HepG2 (cell line): ENCODE results near the gene NLRC3. TPM values are rescaled to one million over a fixed set of nuclear protein-coding genes. Genes with fewer than 3 reads are reported as not detected.

Experiments
- ATAC-seq: fragments of 200-7000 bp; cut with Tn5 transposase; 3 replicates; pipeline ENCODE4 v1.9.1; 2020; ENCODE audit warnings: mild to moderate bottlenecking, moderate library complexity
- BruUV-seq: library from RNA; stranded (reverse); fragments of 400-500 nt; replicated peaks from 2 replicates; lab custom pipeline; 2021; lab: Mats Ljungman, UMichigan
- CTCF ChIA-PET: fragments of 300-600 bp; formaldehyde crosslinking; extraction: SDS; loops from one replicate; lab custom pipeline; 2021; ENCODE audit warnings: low total read pairs, inconsistent platforms, low intra/inter-chr PET ratio; lab: Yijun Ruan, JAX
- POLR2A ChIA-PET: fragments of 350-600 bp; sonication (Branson Sonifier 250); formaldehyde crosslinking; loops from one replicate; lab custom pipeline; 2020; ENCODE audit warnings: antibody characterized with exemption, inconsistent platforms; lab: Yijun Ruan, JAX
- DNase-seq: peaks from one replicate; pipeline ENCODE4 v3.0.0-alpha.2; 2015; ENCODE audit warnings: low spot score
- FAIRE-seq: peaks from 3 replicates; lab custom pipeline; 2011; peaks lifted over from hg19 to GRCh38; lab: Jason Lieb, UNC
- H2AFZ ChIP-seq: one replicate; pipeline ENCODE4 v1.6.1; 2011; ENCODE audit warnings: low read length, inconsistent platforms
- H3K27ac ChIP-seq: fragments of 300-600 bp; 3 replicates; pipeline ENCODE4 v1.8.0; 2011; ENCODE audit warnings: mixed run types, mild to moderate bottlenecking, mixed read lengths, low read length, inconsistent platforms; ENCODE audit not compliant: insufficient read depth; ENCODE audit errors: extremely low read length
- H3K27me3 ChIP-seq, 2 experiments: fragments of 200-600 bp in 1 of 2; 2 replicates in 1 of 2; 3 replicates in 1 of 2; pipeline versions ENCODE4 v1.6.0 to v1.8.0; 2011; ENCODE audit warnings: low read length in 2 of 2, mild to moderate bottlenecking in 2 of 2, moderate library complexity in 2 of 2, inconsistent platforms in 1 of 2; ENCODE audit not compliant: insufficient read depth in 2 of 2, control insufficient read depth in 1 of 2
- H3K36me3 ChIP-seq, 2 experiments: fragments of 200-600 bp in 1 of 2; replicated peaks in 1 of 2; 2 replicates in 1 of 2; 3 replicates in 1 of 2; pipeline versions ENCODE4 v1.5.1 to v1.8.0; 2011; ENCODE audit warnings: low read length in 2 of 2, inconsistent platforms in 1 of 2; ENCODE audit not compliant: insufficient read depth in 2 of 2, control insufficient read depth in 1 of 2
- H3K4me1 ChIP-seq: 2 replicates; pipeline ENCODE4 v1.5.1; 2012; ENCODE audit warnings: low read length, inconsistent platforms; ENCODE audit not compliant: insufficient read depth
- H3K4me2 ChIP-seq: 2 replicates; pipeline ENCODE4 v1.6.0; 2011; ENCODE audit warnings: low read depth, low read length, inconsistent platforms
- H3K4me3 ChIP-seq, 3 experiments: fragments of 200-600 bp in 1 of 3; sonication (generic), shearing (Covaris generic) in 1 of 3; replicated peaks in 1 of 3; 2 replicates each; pipeline ENCODE4 v1.5.1; 2011 to 2016; ENCODE audit warnings: low read length in 3 of 3, inconsistent platforms in 2 of 3, low read depth in 2 of 3, mild to moderate bottlenecking in 2 of 3, control low read depth in 1 of 3, mixed read lengths in 1 of 3; ENCODE audit not compliant: insufficient read depth in 1 of 3
- H3K79me2 ChIP-seq: one replicate; pipeline ENCODE4 v1.6.1; 2011; ENCODE audit warnings: low read length, inconsistent platforms; ENCODE audit not compliant: insufficient read depth
- H3K9ac ChIP-seq: 2 replicates; pipeline ENCODE4 v1.6.0; 2011; ENCODE audit warnings: mild to moderate bottlenecking, low read depth, low read length, inconsistent platforms; ENCODE audit not compliant: insufficient read depth
- H3K9me3 ChIP-seq: 2 replicates; pipeline ENCODE4 v1.5.1; 2012; ENCODE audit warnings: mild to moderate bottlenecking, low read length
- H4K20me1 ChIP-seq: 2 replicates; pipeline ENCODE4 v1.6.0; 2011; ENCODE audit warnings: inconsistent platforms, mild to moderate bottlenecking, low read length, moderate library complexity; ENCODE audit not compliant: insufficient read depth
- HNRNPK ChIP-seq: fragments of 200-400 bp; formaldehyde crosslinking; IDR thresholded peaks from 2 replicates; pipeline ENCODE4 v1.6.1; 2018; ENCODE audit warnings: low read length, low read depth, moderate library complexity, mild to moderate bottlenecking; ENCODE audit not compliant: poor library complexity, severe bottlenecking
- TAF15 ChIP-seq: fragments of 200-400 bp; formaldehyde crosslinking; IDR thresholded peaks from one replicate; pipeline ENCODE4 v1.6.1; 2018; ENCODE audit warnings: mild to moderate bottlenecking, low read depth, low read length; ENCODE audit not compliant: poor library complexity, severe bottlenecking
- ZBTB3 ChIP-seq: sonication (generic); formaldehyde crosslinking; IDR thresholded peaks from 2 replicates; pipeline ENCODE4 v1.4.0; 2020; ENCODE audit warnings: low read depth, mild to moderate bottlenecking, moderate library complexity, missing genetic modification reagents, borderline replicate concordance
- ZC3H13 ChIP-seq: sonication (generic); formaldehyde crosslinking; IDR thresholded peaks from 2 replicates; pipeline ENCODE4 v1.8.1; 2023; ENCODE audit warnings: mild to moderate bottlenecking, missing genetic modification reagents, moderate library complexity
- ZNF251 ChIP-seq: sonication (generic); formaldehyde crosslinking; IDR thresholded peaks from 2 replicates; pipeline ENCODE4 v1.9.0; 2021; ENCODE audit warnings: mild to moderate bottlenecking, missing genetic modification reagents
- ZNF557 ChIP-seq: sonication (generic); formaldehyde crosslinking; IDR thresholded peaks from 2 replicates; pipeline ENCODE4 v1.4.0; 2020; ENCODE audit warnings: missing genetic modification reagents
- ZNF724P ChIP-seq: sonication (generic); formaldehyde crosslinking; IDR thresholded peaks from 2 replicates; pipeline ENCODE4 v1.8.0; 2022; ENCODE audit warnings: missing genetic modification reagents, borderline replicate concordance
- ZNF737 ChIP-seq: sonication (generic); formaldehyde crosslinking; IDR thresholded peaks from 2 replicates; pipeline ENCODE4 v1.5.0; 2020; ENCODE audit warnings: missing genetic modification reagents, mild to moderate bottlenecking, borderline replicate concordance
- WGBS: methylation state at CpG from one replicate; pipeline ENCODE4 v1.1.6; 2017; ENCODE audit warnings: low lambda C conversion rate; 5-methylcytosine and 5-hydroxymethylcytosine counted together
- in situ Hi-C: cut with HindIII; loops from 2 replicates; pipeline ENCODE4 v1.10.0; 2017; ENCODE audit warnings: low pct_unique_long_range_greater_than_20kb; ENCODE audit not compliant: extremely low pct_ligation_motif_present
- intact Hi-C: fragments of 100-400 bp; cut with micrococcal nuclease; formaldehyde crosslinking; loops from one replicate; pipeline ENCODE4 v1.10.0; 2022; ENCODE audit not compliant: unreplicated experiment
- polyA plus RNA-seq, 8 experiments: library from polyadenylated mRNA; depleted of rRNA in 3 of 8; stranded (reverse) in 7 of 8; unstranded in 1 of 8; fragments of >200 nt; fragmentation: Illumina TruSeq in 4 of 8; extraction: Trizol in 4 of 8; gene quantifications; 2 replicates each; pipeline versions ENCODE4 v1.2.1 to v1.2.3, GENCODE V29; 2011 to 2016; ENCODE audit warnings: low read depth in 4 of 8, missing spikeins in 1 of 8, mixed read lengths in 1 of 8; ENCODE audit not compliant: insufficient read depth in 1 of 8
- total RNA-seq, 5 experiments: library from RNA; depleted of rRNA; stranded (reverse); fragments of >200 nt; fragmentation: Illumina TruSeq; extraction: Trizol; gene quantifications; 2 replicates each; pipeline ENCODE4 v1.2.3, GENCODE V29; 2016; ENCODE audit warnings: low read depth in 1 of 5
- TF ChIP-seq, protein P1 (sequence below): IDR thresholded peaks from 2 replicates; pipeline ENCODE4 v1.6.1; 2016; ENCODE audit warnings: missing compliant biosample characterization, missing genetic modification reagents, borderline replicate concordance
- TF ChIP-seq, protein P2 (sequence below): sonication (generic); formaldehyde crosslinking; IDR thresholded peaks from 2 replicates; pipeline ENCODE4 v1.4.0; 2020; ENCODE audit warnings: mild to moderate bottlenecking, missing genetic modification reagents
- TF ChIP-seq, protein P3 (sequence below): sonication (generic); formaldehyde crosslinking; IDR thresholded peaks from 2 replicates; pipeline ENCODE4 v1.5.0; 2020; ENCODE audit warnings: mild to moderate bottlenecking, low read depth, missing genetic modification reagents, borderline replicate concordance
- TF ChIP-seq, protein P4 (sequence below): sonication (generic); formaldehyde crosslinking; IDR thresholded peaks from 2 replicates; pipeline ENCODE4 v1.5.0; 2020; ENCODE audit warnings: missing genetic modification reagents

The NLRC3 gene
- total and polyA plus RNA-seq, 2 of the 13 experiments (the other 11 are each of a cell fraction or from before 2014, with no cell fraction given), result not detected

DNA sequence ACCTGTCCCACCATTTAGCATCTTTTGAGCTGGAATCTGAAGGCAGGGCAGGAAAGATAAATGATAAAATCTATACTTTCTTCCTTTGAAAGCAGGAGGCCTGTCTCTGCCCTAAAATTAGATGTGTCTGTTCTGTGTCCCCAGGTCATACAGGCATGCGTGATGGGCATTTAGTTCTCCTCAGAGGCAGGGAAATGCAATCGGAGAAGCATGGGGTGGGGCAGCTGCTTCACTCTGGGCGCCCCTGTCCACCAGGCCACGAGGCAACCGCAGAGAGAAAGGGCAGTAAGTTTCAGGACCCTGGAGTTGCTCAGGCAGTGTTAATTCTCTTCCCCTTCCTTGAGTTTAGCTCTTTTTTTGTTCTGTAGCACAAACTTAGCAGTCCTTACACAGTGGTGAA lies 51.3 kb downstream of the NLRC3 start:
- Histone ChIP-seq H2AFZ (no peak overlapping the region), H3K27me3 (no peaks in the 10 kb centered on the region), H3K4me3 (no peak overlapping the region), H3K27ac (no peak overlapping the region), H3K9me3 (no peaks in the 10 kb centered on the region), H3K36me3 (peaks cover 13 to 31% of the 10 kb centered on the region in 2 experiments), H3K79me2 (no peaks in the 10 kb centered on the region), H3K4me2 (no peak overlapping the region), H3K4me1 (peaks cover 10% of the 10 kb centered on the region), H4K20me1 (no peaks in the 10 kb centered on the region), H3K9ac (no peak overlapping the region)
- in situ Hi-C loops, result no loop called here
- FAIRE-seq (no peak), ATAC-seq (no peak), DNase-seq (no peak)
- 98% methylated on average over 5 of the region's 5 CpGs for WGBS
- BruUV-seq, result no TSS peak
- POLR2A ChIA-PET, result no interaction called here
- TF ChIP-seq HNRNPK (no peak), ZC3H13 (no peak), ZBTB3 (CRISPR knock-in tag) (no peak), TAF15 (no peak), ZNF737 (CRISPR knock-in tag) (no peak), ZNF251 (CRISPR knock-in tag) (no peak), ZNF557 (no peak), ZNF724P (CRISPR knock-in tag) (no peak)
- TF ChIP-seq, protein P1, sequence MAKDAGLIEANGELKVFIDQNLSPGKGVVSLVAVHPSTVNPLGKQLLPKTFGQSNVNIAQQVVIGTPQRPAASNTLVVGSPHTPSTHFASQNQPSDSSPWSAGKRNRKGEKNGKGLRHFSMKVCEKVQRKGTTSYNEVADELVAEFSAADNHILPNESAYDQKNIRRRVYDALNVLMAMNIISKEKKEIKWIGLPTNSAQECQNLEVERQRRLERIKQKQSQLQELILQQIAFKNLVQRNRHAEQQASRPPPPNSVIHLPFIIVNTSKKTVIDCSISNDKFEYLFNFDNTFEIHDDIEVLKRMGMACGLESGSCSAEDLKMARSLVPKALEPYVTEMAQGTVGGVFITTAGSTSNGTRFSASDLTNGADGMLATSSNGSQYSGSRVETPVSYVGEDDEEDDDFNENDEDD, result no peak
- TF ChIP-seq, protein P2, sequence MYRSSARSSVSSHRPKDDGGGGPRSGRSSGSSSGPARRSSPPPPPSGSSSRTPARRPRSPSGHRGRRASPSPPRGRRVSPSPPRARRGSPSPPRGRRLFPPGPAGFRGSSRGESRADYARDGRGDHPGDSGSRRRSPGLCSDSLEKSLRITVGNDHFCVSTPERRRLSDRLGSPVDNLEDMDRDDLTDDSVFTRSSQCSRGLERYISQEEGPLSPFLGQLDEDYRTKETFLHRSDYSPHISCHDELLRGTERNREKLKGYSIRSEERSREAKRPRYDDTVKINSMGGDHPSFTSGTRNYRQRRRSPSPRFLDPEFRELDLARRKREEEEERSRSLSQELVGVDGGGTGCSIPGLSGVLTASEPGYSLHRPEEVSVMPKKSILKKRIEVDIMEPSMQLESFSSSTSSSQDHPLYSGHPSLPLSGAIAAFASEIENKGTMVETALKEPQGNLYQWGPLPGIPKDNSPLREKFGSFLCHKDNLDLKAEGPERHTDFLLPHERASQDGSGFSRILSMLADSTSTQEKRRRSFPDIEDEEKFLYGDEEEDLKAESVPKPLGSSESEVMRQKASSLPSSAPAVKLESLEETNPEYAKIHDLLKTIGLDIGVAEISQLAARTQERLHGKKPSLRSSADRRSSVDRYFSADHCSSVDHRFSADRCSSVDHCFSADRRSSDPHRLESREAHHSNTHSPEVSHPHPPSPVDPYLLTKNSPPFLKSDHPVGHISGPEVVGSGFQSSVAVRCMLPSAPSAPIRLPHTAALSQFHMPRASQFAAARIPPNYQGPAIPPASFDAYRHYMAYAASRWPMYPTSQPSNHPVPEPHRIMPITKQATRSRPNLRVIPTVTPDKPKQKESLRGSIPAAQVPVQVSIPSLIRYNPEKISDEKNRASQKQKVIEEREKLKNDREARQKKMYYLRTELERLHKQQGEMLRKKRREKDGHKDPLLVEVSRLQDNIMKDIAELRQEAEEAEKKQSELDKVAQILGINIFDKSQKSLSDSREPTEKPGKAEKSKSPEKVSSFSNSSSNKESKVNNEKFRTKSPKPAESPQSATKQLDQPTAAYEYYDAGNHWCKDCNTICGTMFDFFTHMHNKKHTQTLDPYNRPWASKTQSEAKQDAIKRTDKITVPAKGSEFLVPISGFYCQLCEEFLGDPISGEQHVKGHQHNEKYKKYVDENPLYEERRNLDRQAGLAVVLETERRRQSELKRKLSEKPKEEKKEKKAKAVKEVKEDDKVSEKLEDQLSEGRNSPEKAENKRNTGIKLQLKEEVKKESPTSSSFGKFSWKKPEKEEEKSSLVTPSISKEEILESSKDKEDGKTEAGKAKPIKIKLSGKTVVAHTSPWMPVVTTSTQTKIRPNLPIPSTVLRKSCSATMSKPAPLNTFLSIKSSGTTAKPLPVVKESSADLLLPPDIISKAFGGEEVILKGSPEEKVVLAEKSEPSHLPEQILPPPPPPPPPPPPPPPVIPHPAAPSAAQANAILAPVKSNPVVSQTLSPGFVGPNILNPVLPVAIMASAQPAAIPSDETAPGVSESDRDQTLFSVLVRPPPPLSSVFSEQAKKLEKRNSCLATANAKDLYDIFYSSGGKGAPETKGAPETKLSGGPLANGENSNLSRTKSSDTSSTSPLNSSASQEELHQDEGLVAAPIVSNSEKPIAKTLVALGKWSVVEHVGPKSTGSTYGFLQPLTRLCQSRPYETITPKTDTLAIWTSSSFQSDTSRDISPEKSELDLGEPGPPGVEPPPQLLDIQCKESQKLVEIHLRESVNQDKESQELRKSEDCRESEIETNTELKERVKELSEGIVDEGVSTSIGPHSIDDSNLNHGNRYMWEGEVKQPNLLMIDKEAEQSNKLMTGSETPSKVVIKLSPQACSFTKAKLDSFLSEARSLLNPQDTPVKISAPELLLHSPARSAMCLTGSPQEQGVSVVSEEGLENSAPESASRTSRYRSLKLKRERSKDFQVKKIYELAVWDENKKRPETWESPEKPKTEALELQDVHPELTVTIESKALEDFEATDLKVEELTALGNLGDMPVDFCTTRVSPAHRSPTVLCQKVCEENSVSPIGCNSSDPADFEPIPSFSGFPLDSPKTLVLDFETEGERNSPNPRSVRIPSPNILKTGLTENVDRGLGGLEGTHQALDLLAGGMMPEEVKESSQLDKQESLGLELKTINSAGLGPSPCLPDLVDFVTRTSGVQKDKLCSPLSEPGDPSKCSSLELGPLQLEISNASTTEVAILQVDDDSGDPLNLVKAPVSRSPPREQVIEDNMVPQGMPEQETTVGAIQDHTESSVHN, result no peak
- TF ChIP-seq, protein P3, sequence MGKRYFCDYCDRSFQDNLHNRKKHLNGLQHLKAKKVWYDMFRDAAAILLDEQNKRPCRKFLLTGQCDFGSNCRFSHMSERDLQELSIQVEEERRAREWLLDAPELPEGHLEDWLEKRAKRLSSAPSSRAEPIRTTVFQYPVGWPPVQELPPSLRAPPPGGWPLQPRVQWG (CRISPR knock-in tag), result no peak
- TF ChIP-seq, protein P4, sequence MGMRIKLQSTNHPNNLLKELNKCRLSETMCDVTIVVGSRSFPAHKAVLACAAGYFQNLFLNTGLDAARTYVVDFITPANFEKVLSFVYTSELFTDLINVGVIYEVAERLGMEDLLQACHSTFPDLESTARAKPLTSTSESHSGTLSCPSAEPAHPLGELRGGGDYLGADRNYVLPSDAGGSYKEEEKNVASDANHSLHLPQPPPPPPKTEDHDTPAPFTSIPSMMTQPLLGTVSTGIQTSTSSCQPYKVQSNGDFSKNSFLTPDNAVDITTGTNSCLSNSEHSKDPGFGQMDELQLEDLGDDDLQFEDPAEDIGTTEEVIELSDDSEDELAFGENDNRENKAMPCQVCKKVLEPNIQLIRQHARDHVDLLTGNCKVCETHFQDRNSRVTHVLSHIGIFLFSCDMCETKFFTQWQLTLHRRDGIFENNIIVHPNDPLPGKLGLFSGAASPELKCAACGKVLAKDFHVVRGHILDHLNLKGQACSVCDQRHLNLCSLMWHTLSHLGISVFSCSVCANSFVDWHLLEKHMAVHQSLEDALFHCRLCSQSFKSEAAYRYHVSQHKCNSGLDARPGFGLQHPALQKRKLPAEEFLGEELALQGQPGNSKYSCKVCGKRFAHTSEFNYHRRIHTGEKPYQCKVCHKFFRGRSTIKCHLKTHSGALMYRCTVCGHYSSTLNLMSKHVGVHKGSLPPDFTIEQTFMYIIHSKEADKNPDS (CRISPR knock-in tag), result no peak
- intact Hi-C loops, result no loop called here
- CTCF ChIA-PET, result no interaction called here
